Spinal cord (tissue), 10 donors: ENCODE results near the gene ZNG1F. TPM values are rescaled to one million over a fixed set of nuclear protein-coding genes. Genes with fewer than 3 reads are reported as not detected.
"Not testable (repeated sequence)": the region's sequence is repeated elsewhere in the genome, so short reads cannot be mapped to it uniquely, and the experiment has no call there.

Experiments used
- DNase-seq, 6 donors: peaks; one replicate each; pipeline versions ENCODE4 v3.0.0 to v3.0.0-alpha.2; 2013 to 2015; ENCODE audit warnings: low spot score in 6 of 6, low read depth in 4 of 6
- H3K27ac ChIP-seq: one replicate; pipeline ENCODE4 v1.5.1; 2013; ENCODE audit warnings: low read depth, low read length, control low read depth
- H3K27me3 ChIP-seq: one replicate; pipeline ENCODE4 v1.6.1; 2013; ENCODE audit warnings: low read length; ENCODE audit not compliant: control insufficient read depth, insufficient read depth
- H3K36me3 ChIP-seq: one replicate; pipeline ENCODE4 v1.6.1; 2013; ENCODE audit warnings: low read length; ENCODE audit not compliant: control insufficient read depth, insufficient read depth
- H3K4me1 ChIP-seq: one replicate; pipeline ENCODE4 v1.6.1; 2013; ENCODE audit warnings: low read length; ENCODE audit not compliant: control insufficient read depth, insufficient read depth
- H3K4me3 ChIP-seq: one replicate; pipeline ENCODE4 v1.5.1; 2013; ENCODE audit warnings: low read depth, low read length, control low read depth
- H3K9me3 ChIP-seq: one replicate; pipeline ENCODE4 v1.6.1; 2013; ENCODE audit warnings: low read length; ENCODE audit not compliant: control insufficient read depth, insufficient read depth
- WGBS: methylation state at CpG from one replicate; pipeline ENCODE4 v1.1.5; 2013; ENCODE audit warnings: missing lambda C conversion rate; ENCODE audit not compliant: insufficient coverage; 5-methylcytosine and 5-hydroxymethylcytosine counted together
- polyA plus RNA-seq, 2 donors: library from polyadenylated mRNA; unstranded; fragments of 120-200 nt; gene quantifications; one replicate each; pipeline ENCODE4 v1.2.1, GENCODE V29; 2013; ENCODE audit not compliant: insufficient read length in 2 of 2
- total RNA-seq, 2 donors: library from RNA; depleted of rRNA in 1 of 2; stranded (reverse); fragments of 120-200 nt in 1 of 2; fragments of >200 nt in 1 of 2; gene quantifications; one replicate each; pipeline versions ENCODE4 v1.2.3 to v1.2.4, GENCODE V29; 2013 to 2014
- donor health status: healthy.

ZNG1F gene
- total and polyA plus RNA-seq, 4 donors: 10.4 to 23.3 (median 18.4) TPM

DNA sequence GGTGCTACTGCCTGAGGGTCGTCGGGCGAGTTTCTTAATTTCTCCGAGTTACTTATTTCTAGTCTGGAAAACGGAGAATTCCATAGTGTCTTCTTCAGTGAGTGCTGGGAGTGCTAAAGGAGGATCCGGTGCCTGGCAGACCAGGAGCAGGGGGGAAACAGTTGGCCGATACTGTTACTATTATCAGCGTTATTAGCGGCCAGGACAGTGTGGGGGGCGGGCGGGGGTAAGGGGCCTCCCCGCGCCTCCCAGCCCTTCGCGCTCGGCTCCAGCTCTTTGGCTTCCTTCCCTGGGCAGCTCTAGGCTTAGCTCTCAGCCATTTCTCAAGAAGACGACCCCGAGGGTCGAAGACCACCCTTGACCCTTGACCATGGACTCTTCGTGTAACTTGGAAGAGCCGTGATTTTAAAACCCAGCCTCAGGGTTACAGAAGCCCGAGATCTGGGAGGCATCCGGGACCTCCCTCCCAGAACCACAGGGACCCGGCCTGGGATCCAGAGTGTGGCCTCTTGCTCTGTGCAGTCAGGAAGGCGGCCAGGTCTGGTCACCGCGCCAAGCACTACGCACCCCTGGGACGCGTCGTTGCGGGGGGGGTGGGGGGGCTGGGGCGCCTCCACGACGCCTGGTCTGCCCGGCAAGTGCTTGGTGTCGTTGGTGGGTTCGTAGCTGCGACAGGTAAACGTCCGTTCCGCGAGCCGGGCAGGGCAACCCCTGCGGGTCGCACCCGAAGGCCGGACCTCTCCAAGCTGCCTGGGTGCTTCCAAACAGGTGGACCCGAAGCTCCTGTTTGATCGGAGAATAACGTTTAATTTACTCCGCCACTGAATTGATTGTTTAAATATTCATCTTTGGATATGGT, 64.6 kb downstream of the ZNG1F start:
- H3K27ac ChIP-seq, H3K27me3 ChIP-seq, H3K4me3 ChIP-seq, H3K36me3 ChIP-seq, H3K9me3 ChIP-seq, H3K4me1 ChIP-seq, DNase-seq: not testable (repeated sequence)
- 16% methylated on average over 14 of the region's 52 CpGs for WGBS

DNA sequence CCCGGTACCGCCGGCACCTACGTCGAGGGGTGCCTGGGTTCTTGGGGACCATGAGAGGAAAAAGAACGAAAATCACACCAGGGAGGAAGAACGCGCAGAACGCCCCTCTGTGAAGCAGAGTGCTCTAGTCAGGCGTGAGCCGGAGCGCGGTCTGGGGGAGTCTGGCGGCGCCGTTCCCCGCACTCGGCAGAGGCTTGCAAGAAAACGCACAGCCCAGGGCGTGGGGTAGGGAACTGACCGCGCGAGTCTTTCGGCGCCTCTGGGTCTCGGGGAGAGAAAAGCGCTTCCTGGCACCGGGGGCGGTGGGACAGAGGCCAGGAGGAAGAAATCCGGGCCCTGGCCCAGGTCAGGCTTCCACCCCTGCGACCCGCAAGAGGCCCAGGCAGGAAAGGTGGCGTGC, 65.3 kb downstream of the ZNG1F start:
- H3K4me1 ChIP-seq, H3K9me3 ChIP-seq, DNase-seq, H3K4me3 ChIP-seq, H3K27me3 ChIP-seq, H3K36me3 ChIP-seq, H3K27ac ChIP-seq: not testable (repeated sequence)
- 0% methylated on average over 9 of the region's 33 CpGs for WGBS

DNA sequence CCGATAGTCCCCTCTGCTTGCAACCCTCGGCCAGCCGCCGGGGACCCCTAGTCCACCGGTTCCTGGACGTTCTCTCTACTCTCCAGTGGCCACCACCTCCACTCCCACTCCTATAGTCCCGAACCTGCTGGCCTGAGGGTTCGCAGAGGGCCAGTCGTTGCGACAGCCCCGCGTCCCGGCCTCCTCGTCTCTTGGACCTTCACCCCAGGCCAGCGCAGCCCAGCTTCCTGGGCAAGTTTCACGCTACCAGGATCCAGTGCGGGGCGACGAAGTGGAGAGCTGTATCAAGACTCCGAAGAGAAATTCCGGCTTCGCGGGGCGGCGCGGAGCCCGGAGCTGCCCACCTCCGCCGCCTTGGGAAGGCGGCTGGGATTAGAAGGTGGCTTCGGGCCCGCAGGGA, 65.7 kb downstream of the ZNG1F start:
- not testable (repeated sequence) for H3K9me3 ChIP-seq, H3K4me1 ChIP-seq, H3K27me3 ChIP-seq, H3K27ac ChIP-seq, H3K4me3 ChIP-seq, DNase-seq, H3K36me3 ChIP-seq
- WGBS: no CpG with 5 or more reads among the region's 32 CpGs

DNA sequence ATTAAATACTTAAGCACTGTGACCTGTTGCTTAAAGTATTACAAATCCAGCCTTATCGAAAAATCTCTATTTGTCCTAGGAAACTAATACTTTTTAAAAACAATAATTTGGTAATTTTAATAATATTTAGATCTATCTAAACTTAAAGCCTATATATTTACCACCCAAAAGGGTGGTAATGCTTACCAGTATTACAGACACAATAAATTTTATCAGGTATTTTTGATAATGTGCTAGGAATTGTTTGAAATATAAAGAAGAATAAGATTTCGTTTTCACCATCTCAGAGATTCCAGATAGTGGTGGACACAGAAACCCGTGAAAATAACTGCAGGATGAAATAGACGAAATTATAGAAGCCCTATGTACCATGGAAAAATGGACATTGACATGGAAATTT, 68.4 kb downstream of the ZNG1F start:
- WGBS: no CpG with 5 or more reads among the region's 4 CpGs
- DNase-seq: not testable (repeated sequence)

DNA sequence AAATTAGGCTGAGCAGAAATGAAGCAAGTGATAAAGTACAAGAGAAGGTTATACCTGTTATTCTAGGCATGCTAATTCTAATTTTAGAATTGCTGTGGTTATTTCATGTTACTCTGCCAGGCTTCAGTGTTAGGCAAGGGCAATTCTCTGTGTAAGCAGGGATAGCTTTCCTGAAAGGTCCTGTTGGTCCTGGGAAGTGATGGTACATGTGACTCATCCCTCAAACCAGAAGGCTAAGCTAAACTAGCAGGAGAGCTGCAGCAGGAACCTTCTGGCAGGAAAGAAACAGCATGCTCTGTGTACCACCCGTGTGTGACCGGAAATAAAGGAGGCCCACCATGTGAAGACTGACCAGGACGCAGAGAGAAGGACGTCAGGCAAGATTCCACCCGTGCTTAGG, 69.4 kb downstream of the ZNG1F start:
- not testable (repeated sequence) for H3K27me3 ChIP-seq, H3K4me3 ChIP-seq, H3K9me3 ChIP-seq, DNase-seq, H3K27ac ChIP-seq, H3K4me1 ChIP-seq, H3K36me3 ChIP-seq
- WGBS: no CpG with 5 or more reads among the region's 5 CpGs

More for the DNA sequence above, 68.4 kb downstream of the ZNG1F start:
- H3K4me1 ChIP-seq, H3K27me3 ChIP-seq, H3K36me3 ChIP-seq, H3K4me3 ChIP-seq, H3K9me3 ChIP-seq, H3K27ac ChIP-seq: not testable (repeated sequence)

DNA sequence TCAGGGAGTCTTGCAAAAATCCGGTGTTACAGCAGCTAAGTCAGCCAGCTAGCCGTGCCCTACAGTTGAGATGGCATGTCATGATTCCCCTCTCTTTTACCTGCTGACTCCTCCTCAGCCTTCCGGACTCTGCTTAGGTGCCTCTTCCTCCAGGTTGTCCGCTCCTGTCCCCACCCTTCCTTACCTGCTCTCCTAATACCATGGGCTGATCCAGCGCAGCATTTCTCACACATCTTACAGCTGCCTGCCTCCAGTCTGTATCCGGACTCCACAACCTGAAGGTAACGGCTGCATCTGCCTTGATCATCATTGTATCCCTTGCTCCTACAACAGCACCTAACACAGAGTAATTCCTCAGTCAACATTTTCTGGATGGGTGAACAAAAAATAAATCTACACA, 69.8 kb downstream of the ZNG1F start:
- H3K4me1 ChIP-seq, H3K27me3 ChIP-seq, H3K36me3 ChIP-seq, H3K9me3 ChIP-seq, DNase-seq, H3K27ac ChIP-seq, H3K4me3 ChIP-seq: not testable (repeated sequence)
- WGBS: 30% methylated on average over 4 of the region's 7 CpGs

DNA sequence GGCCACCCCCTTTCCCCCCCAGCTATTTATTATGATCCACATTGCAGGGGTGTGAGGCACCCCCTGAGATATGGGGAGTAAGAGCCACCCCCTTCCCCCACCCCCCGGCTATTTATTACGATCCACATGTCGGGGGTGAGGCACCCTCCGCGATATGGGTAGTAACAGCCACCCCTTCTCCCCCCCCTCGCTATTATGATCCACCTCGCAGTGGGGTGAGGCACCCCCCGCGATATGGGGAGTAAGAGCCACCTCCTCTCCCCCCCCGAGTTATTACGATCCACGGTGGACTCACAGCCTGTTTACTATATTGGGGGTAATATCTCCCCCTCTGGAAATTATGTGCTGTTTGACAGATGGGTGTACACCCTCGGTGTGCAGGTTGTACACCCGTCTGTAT, 75.8 kb downstream of the ZNG1F start:
- no CpG with 5 or more reads among the region's 14 CpGs for WGBS
- not testable (repeated sequence) for H3K27ac ChIP-seq, DNase-seq, H3K4me3 ChIP-seq, H3K27me3 ChIP-seq, H3K36me3 ChIP-seq, H3K9me3 ChIP-seq, H3K4me1 ChIP-seq

DNA sequence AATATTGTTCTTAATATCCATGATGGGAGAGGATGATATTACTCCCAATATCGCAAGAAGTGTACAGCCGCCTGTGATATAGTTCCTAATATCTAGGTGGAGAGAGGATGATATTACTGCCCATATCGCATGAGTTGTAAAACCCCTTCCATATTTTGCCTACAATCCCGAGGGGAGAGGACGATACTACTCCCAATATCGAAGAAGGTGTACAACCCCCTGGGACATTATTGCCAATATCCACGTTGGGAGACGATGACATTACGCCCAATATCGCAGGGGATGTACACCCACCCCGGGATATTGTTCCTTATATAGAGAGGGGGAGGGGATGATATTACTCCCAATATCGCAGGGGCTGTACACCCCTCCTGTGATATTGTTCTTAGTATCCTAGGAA, 77.7 kb downstream of the ZNG1F start:
- not testable (repeated sequence) for H3K9me3 ChIP-seq, H3K27ac ChIP-seq, H3K4me1 ChIP-seq, H3K4me3 ChIP-seq, DNase-seq, H3K27me3 ChIP-seq, H3K36me3 ChIP-seq
- no CpG with 5 or more reads among the region's 12 CpGs for WGBS

DNA sequence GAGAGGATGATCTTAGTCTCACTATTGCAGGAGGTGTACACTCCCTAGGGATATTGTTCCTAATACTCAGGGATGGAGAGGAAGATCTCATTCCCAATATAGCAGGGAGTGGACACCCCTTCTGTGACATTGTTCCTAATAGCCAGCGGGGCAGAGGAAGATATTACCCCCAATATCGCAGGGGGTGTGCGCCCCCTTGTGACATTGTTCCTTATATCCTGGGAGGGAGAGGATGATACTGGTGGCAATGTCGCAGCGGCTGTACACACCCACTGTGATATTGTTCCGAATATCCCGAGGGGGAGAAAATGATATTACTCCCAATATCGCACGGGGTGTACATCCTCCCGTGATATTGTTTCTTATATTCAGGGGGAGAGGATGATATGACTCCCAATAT, 78.2 kb downstream of the ZNG1F start:
- H3K27ac ChIP-seq, H3K4me1 ChIP-seq: not testable (repeated sequence)
- WGBS: 53% methylated on average over 3 of the region's 10 CpGs

DNA sequence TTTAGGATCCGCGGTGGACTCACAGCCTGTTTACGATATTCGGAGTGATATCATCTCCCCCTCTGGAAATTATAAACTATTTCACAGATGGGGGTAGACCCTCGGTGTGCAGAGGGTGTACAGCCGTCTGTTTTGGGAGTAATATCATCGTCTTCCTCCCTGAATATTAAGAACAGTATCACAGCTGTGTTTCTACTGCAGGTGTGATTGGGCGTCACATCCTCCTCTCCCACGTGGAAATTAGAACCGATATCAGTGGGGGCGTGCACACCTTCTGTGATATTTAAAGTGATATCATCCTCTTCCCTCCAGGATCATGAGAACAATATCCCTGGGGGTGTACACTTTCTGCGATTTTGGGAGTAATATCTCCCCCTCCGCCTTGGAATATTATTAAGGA, 79.9 kb downstream of the ZNG1F start:
- no CpG with 5 or more reads among the region's 13 CpGs for WGBS

More for the DNA sequence above, 78.2 kb downstream of the ZNG1F start:
- H3K36me3 ChIP-seq, H3K4me3 ChIP-seq, H3K9me3 ChIP-seq, DNase-seq, H3K27me3 ChIP-seq: not testable (repeated sequence)

More for the DNA sequence above, 79.9 kb downstream of the ZNG1F start:
- DNase-seq, H3K4me1 ChIP-seq, H3K27ac ChIP-seq, H3K36me3 ChIP-seq, H3K4me3 ChIP-seq, H3K9me3 ChIP-seq: not testable (repeated sequence)
- H3K27me3 ChIP-seq: peaks cover 12% of the 10 kb centered on the region
